ENCODE data around the gene ATP10A.

ATP10A gene

DNA sequence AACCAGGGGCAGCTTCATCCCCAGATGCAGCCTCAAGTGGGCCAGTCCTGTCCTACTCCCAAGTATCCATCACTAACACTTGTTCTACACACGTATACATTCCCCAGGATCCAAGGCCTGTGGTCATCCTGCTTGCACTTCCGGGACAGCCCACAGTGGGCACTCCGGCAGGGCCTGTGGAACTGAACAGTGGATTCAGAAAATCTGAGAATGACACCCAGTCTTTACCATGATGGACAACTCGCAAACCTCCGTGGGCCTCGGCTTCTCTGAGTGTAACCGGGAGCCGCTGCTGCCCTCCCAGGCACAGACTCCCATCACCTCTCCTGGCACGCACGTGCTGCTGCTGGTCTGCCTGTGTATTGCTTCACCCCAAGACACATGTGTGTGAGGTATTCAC lies 59.6 kb downstream of the ATP10A start:
- H3K9ac ChIP-seq (ENCODE audit: low read length) = no peak overlapping the region
- H4K91ac ChIP-seq (ENCODE audit: low read depth, low read length) = no peak overlapping the region
- H2BK12ac ChIP-seq (ENCODE audit: low read length) = no peak overlapping the region
- no peak overlapping the region for H3K4ac ChIP-seq (ENCODE audit: low read depth, low read length)
- H3K27ac ChIP-seq (ENCODE audit: low read depth, low read length) = no peak overlapping the region
- no peak overlapping the region for H2AK5ac ChIP-seq (ENCODE audit: low read length)
- no peak overlapping the region for H3K4me3 ChIP-seq (ENCODE audit: low read depth, low read length)
- H2BK120ac ChIP-seq (ENCODE audit: insufficient read depth, low read length, poor library complexity) = no peak overlapping the region
- peaks cover 3% of the 10 kb centered on the region for H3K9me3 ChIP-seq (ENCODE audit: insufficient read depth, low read depth, low read length)
- H3K36me3 ChIP-seq (ENCODE audit: control insufficient read depth in 1 of 2, insufficient read depth in 2 of 2, low read length in 2 of 2) = no peaks in the 10 kb centered on the region
- H3K27me3 ChIP-seq (ENCODE audit: insufficient read depth, low read length) = no peaks in the 10 kb centered on the region
- no peaks in the 10 kb centered on the region for H3K4me1 ChIP-seq (ENCODE audit: control insufficient read depth in 1 of 2, insufficient read depth in 2 of 2, low read length in 2 of 2)
- no peak overlapping the region for H2BK5ac ChIP-seq (ENCODE audit: low read depth, low read length, poor library complexity)
- no CpG with 5 or more reads among the region's 10 CpGs for WGBS (ENCODE audit: extremely low coverage, insufficient coverage, insufficient read length)
- no peak for DNase-seq
- no peak overlapping the region for H3K18ac ChIP-seq (ENCODE audit: low read length)
- no peaks in the 10 kb centered on the region for H3K79me1 ChIP-seq (ENCODE audit: low read length)
- H4K8ac ChIP-seq (ENCODE audit: low read depth, low read length) = no peak overlapping the region
- H2AFZ ChIP-seq (ENCODE audit: insufficient read depth, low read length, poor library complexity) = no peak overlapping the region
- no peaks in the 10 kb centered on the region for H3K79me2 ChIP-seq (ENCODE audit: control insufficient read depth, insufficient read depth, low read length, poor library complexity)
- no peak overlapping the region for H3K14ac ChIP-seq (ENCODE audit: low read length)
- no peak overlapping the region for H4K12ac ChIP-seq (ENCODE audit: low read depth, low read length)
- H3K23ac ChIP-seq (ENCODE audit: low read length) = no peak overlapping the region
- no peak overlapping the region for H3K4me2 ChIP-seq (ENCODE audit: low read length)

- no CpG with 5 or more reads among the region's 11 CpGs for WGBS (ENCODE audit: extremely low coverage, insufficient coverage, insufficient read length)
- H3K23ac ChIP-seq (ENCODE audit: low read length) = no peak overlapping the region
- H3K9me3 ChIP-seq (ENCODE audit: insufficient read depth, low read depth, low read length) = peaks cover 3% of the 10 kb centered on the region
- no peaks in the 10 kb centered on the region for H3K79me2 ChIP-seq (ENCODE audit: control insufficient read depth, insufficient read depth, low read length, poor library complexity)
- H4K91ac ChIP-seq (ENCODE audit: low read depth, low read length) = no peak overlapping the region
- H3K27me3 ChIP-seq (ENCODE audit: insufficient read depth, low read length) = no peaks in the 10 kb centered on the region
- H4K8ac ChIP-seq (ENCODE audit: low read depth, low read length) = no peak overlapping the region
- H3K4ac ChIP-seq (ENCODE audit: low read depth, low read length) = no peak overlapping the region
- H3K27ac ChIP-seq (ENCODE audit: low read depth, low read length) = no peak overlapping the region
- no peaks in the 10 kb centered on the region for H3K79me1 ChIP-seq (ENCODE audit: low read length)
- no peak overlapping the region for H2AK5ac ChIP-seq (ENCODE audit: low read length)
- H2AFZ ChIP-seq (ENCODE audit: insufficient read depth, low read length, poor library complexity) = no peak overlapping the region
- no peak overlapping the region for H3K14ac ChIP-seq (ENCODE audit: low read length)
- H3K4me3 ChIP-seq (ENCODE audit: low read depth, low read length) = no peak overlapping the region
- no peaks in the 10 kb centered on the region for H3K4me1 ChIP-seq (ENCODE audit: control insufficient read depth in 1 of 2, insufficient read depth in 2 of 2, low read length in 2 of 2)
- no peak overlapping the region for H2BK5ac ChIP-seq (ENCODE audit: low read depth, low read length, poor library complexity)
- H3K4me2 ChIP-seq (ENCODE audit: low read length) = no peak overlapping the region
- H3K18ac ChIP-seq (ENCODE audit: low read length) = no peak overlapping the region
- H3K9ac ChIP-seq (ENCODE audit: low read length) = no peak overlapping the region
- H3K36me3 ChIP-seq (ENCODE audit: control insufficient read depth in 1 of 2, insufficient read depth in 2 of 2, low read length in 2 of 2) = no peaks in the 10 kb centered on the region
- no peak overlapping the region for H2BK12ac ChIP-seq (ENCODE audit: low read length)
- no peak overlapping the region for H2BK120ac ChIP-seq (ENCODE audit: insufficient read depth, low read length, poor library complexity)
- no peak for DNase-seq
- H4K12ac ChIP-seq (ENCODE audit: low read depth, low read length) = no peak overlapping the region
These were observed 60.1 kb downstream of the ATP10A start for GRCh38 chr15:25803036-25803435.

DNA sequence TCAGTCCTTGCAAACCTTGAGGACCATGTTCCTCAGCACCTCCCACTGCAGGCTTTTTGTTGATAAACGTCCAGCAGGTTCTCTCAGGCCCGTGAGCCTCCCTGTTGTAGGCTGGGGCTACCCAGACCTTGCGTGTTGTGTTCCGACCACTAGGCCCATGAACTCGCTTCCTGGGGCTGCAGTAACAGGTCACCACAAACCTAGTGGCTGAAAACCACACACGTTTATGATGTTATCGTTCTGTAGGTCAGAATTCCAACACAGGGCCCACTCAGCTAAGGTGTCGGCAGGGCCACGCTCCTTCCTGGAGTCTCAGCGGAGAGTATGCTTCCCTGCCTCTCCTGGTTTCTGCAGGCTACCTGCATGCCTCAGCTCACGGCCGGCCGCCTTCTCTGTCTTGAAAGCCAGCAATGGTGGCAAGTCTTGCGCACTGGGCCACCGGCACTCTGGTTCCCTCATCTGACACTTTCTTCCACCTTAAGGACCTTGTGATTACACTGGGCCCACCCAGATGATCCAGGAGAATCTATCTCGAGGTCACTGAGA lies 60.8 kb downstream of the ATP10A start:
- no CpG with 5 or more reads among the region's 16 CpGs for WGBS (ENCODE audit: extremely low coverage, insufficient coverage, insufficient read length)
- Histone ChIP-seq H3K4me1 (ENCODE audit: control insufficient read depth in 1 of 2, insufficient read depth in 2 of 2, low read length in 2 of 2) (no peaks in the 10 kb centered on the region), H2BK12ac (ENCODE audit: low read length) (no peak overlapping the region), H3K9ac (ENCODE audit: low read length) (no peak overlapping the region), H3K18ac (ENCODE audit: low read length) (no peak overlapping the region), H4K12ac (ENCODE audit: low read depth, low read length) (no peak overlapping the region), H3K9me3 (ENCODE audit: insufficient read depth, low read depth, low read length) (peaks cover 3% of the 10 kb centered on the region), H3K4me2 (ENCODE audit: low read length) (no peak overlapping the region), H3K4me3 (ENCODE audit: low read depth, low read length) (no peak overlapping the region), H3K23ac (ENCODE audit: low read length) (no peak overlapping the region), H3K14ac (ENCODE audit: low read length) (no peak overlapping the region), H3K79me1 (ENCODE audit: low read length) (no peaks in the 10 kb centered on the region), H3K36me3 (ENCODE audit: control insufficient read depth in 1 of 2, insufficient read depth in 2 of 2, low read length in 2 of 2) (no peaks in the 10 kb centered on the region), H4K91ac (ENCODE audit: low read depth, low read length) (no peak overlapping the region), H2AFZ (ENCODE audit: insufficient read depth, low read length, poor library complexity) (no peak overlapping the region), H2AK5ac (ENCODE audit: low read length) (no peak overlapping the region), H2BK120ac (ENCODE audit: insufficient read depth, low read length, poor library complexity) (no peak overlapping the region), H3K79me2 (ENCODE audit: control insufficient read depth, insufficient read depth, low read length, poor library complexity) (no peaks in the 10 kb centered on the region), H3K4ac (ENCODE audit: low read depth, low read length) (no peak overlapping the region), H3K27me3 (ENCODE audit: insufficient read depth, low read length) (no peaks in the 10 kb centered on the region), H3K27ac (ENCODE audit: low read depth, low read length) (no peak overlapping the region), H4K8ac (ENCODE audit: low read depth, low read length) (no peak overlapping the region), H2BK5ac (ENCODE audit: low read depth, low read length, poor library complexity) (no peak overlapping the region)
- no peak for DNase-seq

GRCh38 chr15:25801586-25802284 lies 61.4 kb downstream of the ATP10A start:
- H3K4me2 ChIP-seq (ENCODE audit: low read length) = no peak overlapping the region
- H3K18ac ChIP-seq (ENCODE audit: low read length) = no peak overlapping the region
- no peak overlapping the region for H3K9ac ChIP-seq (ENCODE audit: low read length)
- H3K79me2 ChIP-seq (ENCODE audit: control insufficient read depth, insufficient read depth, low read length, poor library complexity) = no peaks in the 10 kb centered on the region
- H4K12ac ChIP-seq (ENCODE audit: low read depth, low read length) = no peak overlapping the region
- no peaks in the 10 kb centered on the region for H3K79me1 ChIP-seq (ENCODE audit: low read length)
- H3K36me3 ChIP-seq (ENCODE audit: control insufficient read depth in 1 of 2, insufficient read depth in 2 of 2, low read length in 2 of 2) = no peaks in the 10 kb centered on the region
- H2BK5ac ChIP-seq (ENCODE audit: low read depth, low read length, poor library complexity) = no peak overlapping the region
- no peak overlapping the region for H2BK12ac ChIP-seq (ENCODE audit: low read length)
- no peak for DNase-seq
- no peak overlapping the region for H4K91ac ChIP-seq (ENCODE audit: low read depth, low read length)
- H3K14ac ChIP-seq (ENCODE audit: low read length) = no peak overlapping the region
- no peak overlapping the region for H3K4me3 ChIP-seq (ENCODE audit: low read depth, low read length)
- H3K4me1 ChIP-seq (ENCODE audit: control insufficient read depth in 1 of 2, insufficient read depth in 2 of 2, low read length in 2 of 2) = no peaks in the 10 kb centered on the region
- WGBS (ENCODE audit: extremely low coverage, insufficient coverage, insufficient read length) = no CpG with 5 or more reads among the region's 24 CpGs
- no peak overlapping the region for H2BK120ac ChIP-seq (ENCODE audit: insufficient read depth, low read length, poor library complexity)
- H3K27ac ChIP-seq (ENCODE audit: low read depth, low read length) = no peak overlapping the region
- H3K4ac ChIP-seq (ENCODE audit: low read depth, low read length) = no peak overlapping the region
- H3K27me3 ChIP-seq (ENCODE audit: insufficient read depth, low read length) = no peaks in the 10 kb centered on the region
- H3K9me3 ChIP-seq (ENCODE audit: insufficient read depth, low read depth, low read length) = peaks cover 3% of the 10 kb centered on the region
- H3K23ac ChIP-seq (ENCODE audit: low read length) = no peak overlapping the region
- no peak overlapping the region for H4K8ac ChIP-seq (ENCODE audit: low read depth, low read length)
- no peak overlapping the region for H2AFZ ChIP-seq (ENCODE audit: insufficient read depth, low read length, poor library complexity)
- no peak overlapping the region for H2AK5ac ChIP-seq (ENCODE audit: low read length)
